Activated CD8-positive, alpha-beta memory T cell treated with anti-CD3 and anti-CD28 coated beads for 36 hours (primary cell): ENCODE data around the gene ARHGAP15. TPM values are rescaled to one million over a fixed set of nuclear protein-coding genes. Genes with fewer than 3 reads are reported as not detected.

ENCODE experiments used
- CTCF ChIA-PET: fragments of 350-600 bp; sonication (Branson Sonifier 250); formaldehyde crosslinking; loops from one replicate; lab custom pipeline; 2021; ENCODE audit warnings: antibody characterized with exemption; lab: Charles Lee
- POLR2A ChIA-PET: fragments of 350-600 bp; sonication (Branson Sonifier 250); formaldehyde crosslinking; loops from one replicate; lab custom pipeline; 2021; ENCODE audit warnings: antibody characterized with exemption; lab: Charles Lee
- total RNA-seq, 2 experiments: library from RNA; stranded (reverse); gene quantifications; one replicate each; pipeline ENCODE4 v1.2.3, GENCODE V29; 2021

Gene ARHGAP15
- total RNA-seq, 2 experiments from 2014 or later, result 36.1 to 36.4 TPM

DNA sequence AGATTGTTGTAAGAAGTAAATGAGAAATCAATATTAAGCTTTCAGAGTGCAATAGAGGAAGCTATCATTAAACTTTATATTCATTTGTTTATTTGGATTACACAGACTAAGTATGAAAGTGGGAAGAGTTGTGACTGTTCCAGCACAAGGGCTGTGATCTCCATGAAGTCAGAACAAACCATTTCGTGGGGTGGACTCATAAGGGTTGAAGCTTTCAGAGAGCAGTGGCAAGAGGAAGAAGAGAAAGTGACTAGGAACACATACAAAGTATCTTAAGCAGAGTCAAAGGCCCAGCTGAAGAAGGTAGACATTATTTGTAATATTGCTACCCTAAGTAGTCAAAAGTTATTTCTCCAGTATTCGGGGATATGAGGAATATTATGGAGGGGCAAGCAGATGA, 117.0 kb downstream of the ARHGAP15 start:
- ChIA-PET POLR2A (no interaction called here), CTCF (interaction anchor here (1.3 kb wide), 1 partner anchor 46 kb away, joined by 3 read pairs; no protein-coding TSS in a partner anchor)

DNA sequence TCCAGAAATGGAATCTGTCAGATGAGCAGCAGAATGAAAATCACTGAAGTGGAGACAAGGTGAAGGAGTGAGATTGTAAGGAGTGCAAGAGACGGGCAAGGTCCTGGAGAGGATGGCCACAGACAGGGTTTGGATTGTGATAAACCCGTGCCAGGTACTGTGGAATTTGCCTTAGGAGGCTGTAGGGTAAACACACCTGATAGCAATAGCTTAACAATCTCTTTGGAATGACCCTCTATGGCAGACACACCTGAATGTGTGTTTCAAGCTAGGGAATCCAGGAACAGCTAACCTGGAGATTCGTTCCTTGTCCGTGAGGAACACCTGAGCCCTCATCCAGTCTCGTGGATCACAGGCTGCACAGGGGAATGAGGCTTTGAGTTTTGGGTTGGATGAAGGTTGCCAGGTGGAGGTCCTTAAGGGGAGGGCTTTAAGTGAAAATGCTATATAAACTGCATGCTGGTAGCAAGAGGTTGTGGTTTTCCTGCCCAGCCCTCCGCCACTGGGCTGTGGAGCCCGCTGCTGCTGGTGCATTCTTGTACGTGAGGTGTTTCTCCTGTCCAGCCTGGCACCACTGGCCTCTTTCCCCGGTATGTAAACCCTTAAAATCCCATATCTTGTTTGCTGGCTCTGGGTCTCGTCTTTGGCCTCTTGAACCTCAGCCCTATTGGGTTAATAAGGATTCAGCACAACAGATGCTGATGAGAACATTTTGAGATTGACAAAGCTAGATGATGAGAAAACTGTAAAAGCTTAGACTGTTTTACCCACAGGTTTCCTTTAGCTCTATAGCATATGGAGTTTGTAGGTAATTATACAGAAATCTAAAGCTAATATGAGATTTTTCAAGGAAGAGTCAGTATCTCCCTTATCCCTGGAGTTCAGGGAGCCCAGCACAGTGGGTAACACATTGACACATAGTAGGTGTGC, 117.9 kb downstream of the ARHGAP15 start:
- ChIA-PET POLR2A (no interaction called here), CTCF (interaction anchor here (0.6 to 1.4 kb wide), 4 partner anchors 13 to 881 kb away, joined by 3 to 5 read pairs (median 3); no protein-coding TSS in a partner anchor)

DNA sequence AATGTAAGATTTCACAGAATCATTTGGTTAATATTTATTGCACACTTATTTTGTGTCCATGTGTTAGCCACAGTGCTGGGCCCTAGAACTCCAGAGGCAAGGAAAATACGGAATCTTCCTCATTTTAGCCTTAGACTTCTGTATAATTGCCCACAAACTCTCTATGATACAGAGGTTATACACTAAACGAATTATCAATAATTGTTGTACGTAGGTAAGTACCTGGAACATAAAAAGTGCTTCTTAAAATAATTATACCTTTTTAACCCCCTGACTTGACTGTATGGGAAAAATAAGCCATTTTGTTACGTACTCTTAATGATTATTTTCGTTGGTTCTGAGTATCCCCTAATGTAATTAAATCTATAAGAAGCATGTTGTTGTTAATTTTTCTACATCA, 119.4 kb downstream of the ARHGAP15 start:
- ChIA-PET CTCF (no interaction called here), POLR2A (no interaction called here)

DNA sequence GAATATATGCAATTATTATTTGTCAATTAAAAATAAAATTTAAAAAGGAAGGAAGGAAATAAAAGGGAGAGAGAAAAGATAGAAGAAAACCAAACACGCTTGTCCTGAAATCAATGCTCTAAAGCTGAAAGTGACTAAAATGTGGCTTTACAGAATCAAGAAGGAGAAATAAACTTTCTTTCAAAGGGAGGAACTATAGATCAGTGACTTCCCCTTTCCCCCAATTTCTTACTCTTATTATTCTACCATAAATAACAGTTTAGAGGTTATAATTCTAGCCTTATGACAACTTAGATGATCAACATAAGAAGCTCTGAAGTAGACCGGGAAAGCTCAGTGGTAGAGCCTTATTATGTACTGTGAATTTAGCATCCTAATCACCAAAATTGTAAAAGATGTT, 122.5 kb downstream of the ARHGAP15 start:
- ChIA-PET POLR2A (no interaction called here), CTCF (no interaction called here)

DNA sequence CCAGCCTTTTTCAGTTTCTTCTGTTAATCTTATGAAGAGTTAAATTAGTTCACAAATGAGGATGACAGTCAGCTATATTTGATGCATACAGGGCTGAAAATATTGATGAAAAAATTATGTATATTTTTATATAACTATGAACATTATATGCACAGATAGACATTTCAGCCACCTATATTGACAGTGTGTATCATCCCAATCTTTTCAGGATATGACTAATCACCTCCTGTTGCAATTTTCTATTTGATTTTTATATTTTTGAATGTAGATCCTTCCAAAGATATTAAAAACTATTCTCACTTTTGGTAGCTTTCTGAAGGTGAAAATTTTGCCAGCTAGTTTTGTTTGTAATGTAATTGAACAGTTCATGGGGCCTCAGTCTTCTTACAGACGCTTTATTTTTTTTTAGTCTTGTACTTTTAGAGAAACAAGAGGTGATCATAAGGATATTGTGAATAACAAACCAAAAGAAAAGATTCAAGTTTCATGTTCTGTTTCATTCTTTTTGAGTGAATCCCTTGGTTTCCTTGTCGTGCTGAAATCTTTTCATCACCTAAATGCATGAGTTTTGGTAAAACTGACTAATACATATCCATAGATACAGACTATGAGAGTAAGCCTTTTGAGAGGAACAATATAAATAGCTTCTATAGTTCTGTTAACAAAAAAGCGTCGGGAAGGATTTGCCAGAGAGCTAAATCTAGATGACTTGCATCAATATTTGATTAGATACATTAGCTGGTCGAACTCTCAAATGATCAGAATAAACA, 123.1 kb downstream of the ARHGAP15 start:
- ChIA-PET POLR2A (no interaction called here), CTCF (no interaction called here)

DNA sequence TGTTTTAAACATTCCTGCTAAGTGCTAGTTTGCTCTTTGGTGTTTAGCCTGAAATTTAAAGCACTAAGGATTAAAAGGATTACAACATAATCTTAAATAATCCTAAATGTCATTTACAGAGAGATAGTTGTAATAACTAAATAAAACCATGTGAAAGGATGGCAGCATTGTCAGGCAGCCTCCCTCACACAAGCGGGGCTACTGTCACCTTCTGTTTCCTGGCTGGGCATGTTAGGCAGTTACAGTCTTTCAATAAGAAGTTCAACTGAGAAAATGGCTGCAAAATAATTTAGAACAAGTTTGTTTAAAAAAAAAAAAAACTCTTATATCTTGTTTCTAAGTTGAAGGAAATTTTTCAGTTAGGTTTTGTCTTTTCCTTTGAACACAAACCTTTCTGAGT, 124.9 kb downstream of the ARHGAP15 start:
- CTCF ChIA-PET, result no interaction called here
- POLR2A ChIA-PET, result no interaction called here

DNA sequence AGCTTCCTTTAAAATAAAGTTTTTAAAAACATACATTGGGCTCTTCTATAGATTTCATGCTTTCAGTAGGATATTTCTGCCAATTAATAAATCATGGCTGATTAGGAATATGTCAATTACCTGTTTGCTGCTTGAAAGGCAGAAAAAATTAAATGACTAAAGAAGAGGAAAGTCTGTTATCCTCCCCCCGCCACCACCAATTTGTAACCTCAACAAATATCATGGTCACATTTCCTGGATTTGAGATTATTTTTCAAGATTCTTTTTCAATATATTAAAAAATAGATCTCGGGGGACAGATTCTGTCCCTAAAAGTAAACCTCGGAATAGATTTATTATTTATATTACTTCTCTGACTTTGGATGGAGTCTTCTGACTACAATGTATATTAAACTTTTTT, 125.9 kb downstream of the ARHGAP15 start:
- CTCF ChIA-PET, result no interaction called here
- POLR2A ChIA-PET, result no interaction called here

DNA sequence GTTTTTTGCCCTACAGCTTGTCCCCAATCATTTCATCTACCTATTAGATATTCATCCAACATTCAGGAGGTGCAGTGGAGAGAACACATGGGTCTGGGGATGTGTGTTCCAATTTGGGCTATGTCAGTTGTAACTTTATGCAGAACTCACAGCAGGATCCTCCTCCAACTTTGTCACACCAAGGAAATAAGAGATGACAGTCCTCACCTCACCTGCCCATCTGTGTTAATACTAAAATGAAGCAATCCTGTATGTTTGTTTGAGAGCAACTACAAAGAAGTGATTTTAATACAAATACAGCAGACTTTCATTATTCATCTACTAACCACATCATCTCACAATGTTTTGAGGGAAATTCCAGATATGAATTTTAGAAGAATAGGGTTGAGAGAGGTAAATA, 126.7 kb downstream of the ARHGAP15 start:
- ChIA-PET CTCF (no interaction called here), POLR2A (no interaction called here)

DNA sequence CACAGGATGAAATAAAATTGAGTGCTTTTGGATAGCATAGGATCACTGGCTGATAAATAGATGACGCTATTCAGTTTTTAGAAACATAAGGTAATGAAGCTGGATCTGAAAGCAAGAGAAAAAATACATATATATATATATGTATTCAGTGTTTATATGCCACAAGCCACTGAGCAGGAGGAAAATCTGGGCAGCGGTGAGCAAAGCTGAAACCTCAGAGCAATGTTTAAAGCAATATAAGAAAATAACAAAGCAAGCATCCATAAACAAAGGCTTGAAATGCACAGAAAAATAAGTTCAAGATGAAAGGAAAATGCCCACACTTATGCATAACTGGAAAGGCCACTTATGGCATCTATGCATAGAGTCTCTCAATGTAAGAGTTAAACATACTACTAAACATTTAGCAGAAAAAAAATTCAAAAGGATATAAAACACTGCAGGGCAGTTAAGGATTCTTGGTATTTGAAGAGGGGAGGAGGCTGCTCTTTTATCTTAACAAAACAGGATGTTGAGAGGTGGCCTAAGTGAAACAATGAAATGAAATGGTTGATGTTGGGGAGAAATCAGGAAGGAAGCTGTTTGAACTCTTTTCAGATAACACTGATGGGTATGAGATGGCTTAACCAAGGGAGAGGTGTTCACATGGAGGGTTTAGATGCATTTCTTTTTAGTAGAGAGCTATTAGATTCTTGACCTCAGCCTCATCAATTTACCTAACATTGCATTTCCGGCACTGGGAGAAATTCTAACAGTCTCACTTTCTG, 129.1 kb downstream of the ARHGAP15 start:
- ChIA-PET CTCF (interaction anchor here (0.7 to 3.5 kb wide), 8 partner anchors 36 to 224 kb away, joined by 3 to 19 read pairs (median 4); no protein-coding TSS in a partner anchor), POLR2A (interaction anchor here (0.8 kb wide), 1 partner anchor 97 kb away, joined by 4 read pairs; no protein-coding TSS in a partner anchor)

DNA sequence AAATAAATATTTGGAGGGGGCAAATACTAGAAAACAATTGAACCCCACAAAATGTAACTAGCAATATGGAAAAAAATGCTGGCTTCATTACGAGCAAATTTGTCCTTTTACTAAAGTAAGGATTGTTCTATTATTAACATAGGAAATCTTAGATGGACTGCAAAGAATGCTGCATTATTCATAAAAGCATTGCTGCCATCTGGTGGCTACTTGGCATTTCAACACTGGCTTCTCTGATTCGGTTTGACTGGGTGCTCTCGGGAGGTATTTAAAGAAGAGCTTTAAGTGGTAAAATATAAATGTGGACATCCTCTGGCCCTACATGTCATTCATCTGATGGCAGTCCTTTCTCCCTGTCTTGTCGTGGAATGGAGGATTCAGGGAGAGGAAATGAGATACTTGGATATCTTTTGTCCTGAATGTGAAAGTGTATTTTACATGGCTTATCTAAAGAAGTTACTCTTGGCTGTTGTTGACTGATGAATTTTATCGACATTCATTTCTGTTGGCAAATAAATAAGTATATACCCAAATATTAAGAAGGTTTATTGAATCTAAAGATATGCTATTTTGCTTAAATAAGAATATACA, 130.2 kb downstream of the ARHGAP15 start:
- ChIA-PET CTCF (interaction anchor here (0.5 to 3.5 kb wide), 13 partner anchors 12 to 225 kb away, joined by 3 to 19 read pairs (median 4); no protein-coding TSS in a partner anchor), POLR2A (interaction anchor here (0.6 kb wide), 1 partner anchor 24 kb away, joined by 3 read pairs; no protein-coding TSS in a partner anchor)

DNA sequence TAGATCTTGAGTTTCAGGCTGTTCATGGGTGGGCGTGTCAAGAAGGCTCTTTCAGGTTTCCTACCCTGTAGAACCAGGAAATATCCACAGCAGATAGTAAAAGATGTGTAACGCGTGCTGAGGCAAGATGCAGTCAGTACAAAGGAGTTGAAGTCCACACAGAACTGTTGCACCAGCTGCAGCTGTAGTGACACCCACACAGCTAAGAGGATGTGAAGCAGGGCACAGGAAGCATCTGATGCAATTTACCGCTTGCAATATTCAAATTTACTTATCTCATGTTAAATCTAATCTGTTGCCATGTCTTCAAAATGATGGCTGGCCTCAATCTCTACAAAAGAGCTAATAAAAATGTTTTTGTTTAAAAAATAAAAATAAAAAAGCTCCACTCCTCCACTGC, 132.8 kb downstream of the ARHGAP15 start:
- ChIA-PET POLR2A (interaction anchor here (0.6 kb wide), 1 partner anchor 39 kb away, joined by 4 read pairs; no protein-coding TSS in a partner anchor), CTCF (interaction anchor here (1.7 to 2.0 kb wide), 2 partner anchors 22 to 100 kb away, joined by 5 to 9 read pairs; no protein-coding TSS in a partner anchor)

DNA sequence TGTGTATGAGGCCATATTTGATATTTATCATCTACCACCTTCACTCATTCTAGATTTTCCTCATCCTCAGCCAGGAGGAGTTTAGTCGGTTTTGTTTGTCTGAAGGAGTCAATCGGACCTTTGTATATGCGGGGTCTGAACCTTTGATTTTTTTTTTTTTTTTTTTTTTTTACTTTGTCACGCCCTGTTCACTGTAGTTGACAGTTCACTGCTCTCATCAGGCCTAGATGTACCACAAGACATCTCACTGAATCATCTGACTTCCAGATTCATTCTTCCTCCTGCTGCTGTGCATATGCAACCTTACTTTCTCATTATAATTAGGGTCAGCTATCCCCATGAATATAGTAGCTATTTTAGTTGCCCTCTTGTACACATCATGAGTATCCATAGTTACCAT, 133.2 kb downstream of the ARHGAP15 start:
- ChIA-PET POLR2A (interaction anchor here (0.6 kb wide), 1 partner anchor 40 kb away, joined by 4 read pairs; no protein-coding TSS in a partner anchor), CTCF (interaction anchor here (1.7 kb wide), 1 partner anchor 22 kb away, joined by 5 read pairs; no protein-coding TSS in a partner anchor)

DNA sequence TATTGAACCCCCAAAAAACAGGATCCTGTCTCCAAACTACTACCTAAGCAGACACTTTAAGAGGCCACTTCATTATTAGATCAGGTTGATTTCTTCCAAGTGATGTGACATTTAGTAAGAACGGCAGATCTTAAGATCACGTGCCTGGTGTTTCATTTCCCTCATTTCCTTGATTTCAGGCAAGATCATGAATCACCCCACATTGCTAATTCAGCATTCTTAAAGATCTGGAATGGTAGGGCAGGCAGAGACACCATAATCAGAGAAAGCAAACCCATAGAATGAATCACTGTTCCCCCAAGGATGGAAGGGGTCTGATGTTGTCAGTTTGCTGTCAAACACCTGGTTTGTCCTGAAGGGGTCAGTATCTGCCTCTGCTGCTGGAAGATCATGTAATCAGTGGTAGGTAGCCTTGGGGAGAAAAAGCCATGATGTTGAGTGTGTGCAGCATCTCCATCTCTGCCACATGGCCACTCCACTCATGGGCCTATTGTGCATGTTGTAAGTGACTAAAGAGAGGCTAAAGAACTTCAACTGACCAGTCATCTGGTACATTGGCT, 133.9 kb downstream of the ARHGAP15 start:
- POLR2A ChIA-PET, result no interaction called here

DNA sequence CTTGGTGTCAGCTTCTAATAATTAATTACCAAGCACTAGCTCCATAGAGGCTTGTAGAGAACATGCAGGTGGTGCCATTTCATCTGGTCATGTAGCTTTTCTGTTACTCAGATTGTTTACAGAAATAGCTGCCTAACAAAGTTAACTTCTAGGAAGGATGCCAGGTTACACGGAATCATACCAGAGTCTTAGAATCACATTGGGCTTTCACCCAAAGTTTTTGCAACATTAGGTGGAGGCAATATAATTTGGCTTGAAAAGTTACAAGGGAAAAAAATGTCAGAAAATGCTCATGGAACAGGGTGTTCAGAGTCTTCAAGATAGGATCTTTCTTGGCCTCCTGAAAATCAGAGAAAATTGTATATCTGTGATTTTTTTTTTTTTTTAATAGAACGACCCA, 135.6 kb downstream of the ARHGAP15 start:
- CTCF ChIA-PET, result interaction anchor here (1.3 kb wide), 1 partner anchor 19 kb away, joined by 5 read pairs; no protein-coding TSS in a partner anchor

More for the DNA sequence above, 133.9 kb downstream of the ARHGAP15 start:
- CTCF ChIA-PET, result interaction anchor here (1.3 kb wide), 1 partner anchor 229 kb away, joined by 5 read pairs; no protein-coding TSS in a partner anchor

DNA sequence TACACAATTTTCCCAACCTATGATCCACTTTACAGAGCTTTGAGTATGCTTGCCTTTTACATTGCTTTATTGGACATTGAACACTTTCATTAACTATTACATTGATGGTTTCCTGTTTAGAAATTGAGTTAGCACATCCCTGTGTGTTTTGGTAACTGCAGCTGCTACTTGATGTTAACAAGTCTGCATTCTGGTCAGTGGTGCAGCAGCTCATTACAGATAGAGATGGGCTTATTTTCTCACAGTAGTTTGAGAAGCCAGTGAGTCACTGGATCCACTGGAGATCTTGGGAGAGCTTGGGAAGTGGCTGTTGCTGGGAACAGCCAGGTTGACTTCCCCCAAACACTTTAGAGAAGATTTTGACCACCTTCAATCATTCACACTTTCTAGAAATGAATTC, 150.5 kb downstream of the ARHGAP15 start:
- CTCF ChIA-PET, result interaction anchor here (1.3 kb wide), 1 partner anchor 10 kb away, joined by 4 read pairs; no protein-coding TSS in a partner anchor
- POLR2A ChIA-PET, result interaction anchor here (0.5 kb wide), 1 partner anchor 19 kb away, joined by 4 read pairs; no protein-coding TSS in a partner anchor

More for the DNA sequence above, 135.6 kb downstream of the ARHGAP15 start:
- POLR2A ChIA-PET, result interaction anchor here (0.6 kb wide), 1 partner anchor 54 kb away, joined by 4 read pairs; no protein-coding TSS in a partner anchor

DNA sequence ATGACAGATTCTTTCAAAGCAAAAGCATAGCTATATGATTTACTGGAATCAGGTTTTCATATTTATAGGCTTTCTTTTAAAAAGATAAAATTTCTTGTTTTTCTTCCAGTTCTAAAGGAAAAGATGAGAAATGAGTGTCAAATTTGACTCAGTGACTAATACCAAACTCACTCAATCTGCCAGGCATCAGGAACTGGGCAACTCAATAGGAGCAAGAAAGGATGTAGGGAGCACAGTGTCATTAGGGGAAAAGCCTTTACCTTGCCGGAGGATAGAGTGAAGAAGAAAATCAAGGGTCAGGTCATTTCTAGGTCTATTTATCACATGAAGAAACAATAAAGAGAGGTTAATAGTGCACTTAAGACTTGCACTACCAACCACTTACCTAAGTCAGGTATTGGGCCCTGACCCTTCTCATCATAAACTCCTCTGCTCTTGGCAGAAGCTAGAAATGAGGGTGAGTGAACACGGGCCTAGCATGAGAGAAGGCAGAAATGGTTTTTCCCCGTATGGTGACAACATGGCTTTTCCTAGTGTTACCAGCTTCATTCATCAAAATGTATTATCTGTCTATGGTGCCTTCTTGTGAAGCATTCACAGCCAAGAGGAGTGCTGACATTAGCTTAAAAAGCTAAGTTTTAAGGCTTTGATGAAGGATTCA, 151.0 kb downstream of the ARHGAP15 start:
- CTCF ChIA-PET, result interaction anchor here (1.3 kb wide), 1 partner anchor 9 kb away, joined by 4 read pairs; no protein-coding TSS in a partner anchor
- POLR2A ChIA-PET, result no interaction called here

DNA sequence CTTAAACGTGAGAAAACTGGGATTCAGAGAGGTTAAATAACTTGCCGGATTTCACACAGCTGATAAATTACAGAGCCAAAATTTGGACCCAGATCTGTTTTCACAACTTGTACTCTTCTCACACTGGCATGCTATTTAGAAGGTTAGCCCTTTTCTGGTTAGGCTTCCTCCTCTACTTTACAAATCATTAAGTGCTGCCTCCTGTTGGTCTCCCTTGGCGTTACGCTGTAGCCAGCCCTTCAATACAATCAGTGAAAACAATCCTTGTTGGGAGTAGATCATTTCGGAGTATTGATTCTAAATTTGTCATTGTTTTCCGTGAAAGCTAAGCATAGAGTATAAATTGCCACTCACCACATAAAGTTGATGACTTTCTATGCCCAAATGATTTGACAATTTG, 153.5 kb downstream of the ARHGAP15 start:
- CTCF ChIA-PET, result interaction anchor here (0.8 to 1.4 kb wide), 3 partner anchors 9 to 162 kb away, joined by 3 read pairs; no protein-coding TSS in a partner anchor
- POLR2A ChIA-PET, result no interaction called here
